ENCODE measurements around the gene GRIK1.

GRIK1 gene

GRCh38 chr21:29529139-29529538 lies 410.7 kb downstream of the GRIK1 start:
- no peak for DNase-seq (ENCODE audit: low spot score)

- DNase-seq (ENCODE audit: low spot score) = no peak
Observed at GRCh38 chr21:29526545-29526944, 413.3 kb downstream of the GRIK1 start.

- DNase-seq (ENCODE audit: low spot score) = no peak
Observed at GRCh38 chr21:29524055-29524454, 415.7 kb downstream of the GRIK1 start.

GRCh38 chr21:29523646-29524045 lies 416.1 kb downstream of the GRIK1 start:
- no peak for DNase-seq (ENCODE audit: low spot score)

- DNase-seq (ENCODE audit: low spot score) = no peak
Observed at GRCh38 chr21:29521872-29522271, 417.9 kb downstream of the GRIK1 start.

- no peak for DNase-seq (ENCODE audit: low spot score)
Observed at GRCh38 chr21:29520171-29520570, 419.6 kb downstream of the GRIK1 start.

GRCh38 chr21:29514652-29515247 lies 425.0 kb downstream of the GRIK1 start:
- no peak for DNase-seq (ENCODE audit: low spot score)

GRCh38 chr21:29513535-29513934 lies 426.3 kb downstream of the GRIK1 start:
- DNase-seq (ENCODE audit: low spot score) = no peak

- no peak for DNase-seq (ENCODE audit: low spot score)
Observed at GRCh38 chr21:29511096-29511495, 428.7 kb downstream of the GRIK1 start.

GRCh38 chr21:29509121-29509520 lies 430.7 kb downstream of the GRIK1 start:
- DNase-seq (ENCODE audit: low spot score) = no peak

GRCh38 chr21:29508301-29508700 lies 431.5 kb downstream of the GRIK1 start:
- DNase-seq (ENCODE audit: low spot score) = no peak

- DNase-seq (ENCODE audit: low spot score) = no peak
Observed at GRCh38 chr21:29506947-29507346, 432.8 kb downstream of the GRIK1 start.

- no peak for DNase-seq (ENCODE audit: low spot score)
Observed at GRCh38 chr21:29506214-29506613, 433.6 kb downstream of the GRIK1 start.

- DNase-seq (ENCODE audit: low spot score) = no peak
Observed at GRCh38 chr21:29504751-29505321, 435.0 kb downstream of the GRIK1 start.

GRCh38 chr21:29501451-29501850 lies 438.3 kb downstream of the GRIK1 start:
- no peak for DNase-seq (ENCODE audit: low spot score)

- DNase-seq (ENCODE audit: low spot score) = peak; percentile 59
Observed at GRCh38 chr21:29499734-29500343, 440.0 kb downstream of the GRIK1 start.

GRCh38 chr21:29499229-29499628 lies 440.6 kb downstream of the GRIK1 start:
- no peak for DNase-seq (ENCODE audit: low spot score)

GRCh38 chr21:29496337-29496736 lies 443.5 kb downstream of the GRIK1 start:
- no peak for DNase-seq (ENCODE audit: low spot score)

GRCh38 chr21:29490016-29490415 lies 449.8 kb downstream of the GRIK1 start:
- no peak for DNase-seq (ENCODE audit: low spot score)

GRCh38 chr21:29487154-29487553 lies 452.6 kb downstream of the GRIK1 start:
- DNase-seq (ENCODE audit: low spot score) = no peak
